ENCODE data around the gene SS18L1.

DNA sequence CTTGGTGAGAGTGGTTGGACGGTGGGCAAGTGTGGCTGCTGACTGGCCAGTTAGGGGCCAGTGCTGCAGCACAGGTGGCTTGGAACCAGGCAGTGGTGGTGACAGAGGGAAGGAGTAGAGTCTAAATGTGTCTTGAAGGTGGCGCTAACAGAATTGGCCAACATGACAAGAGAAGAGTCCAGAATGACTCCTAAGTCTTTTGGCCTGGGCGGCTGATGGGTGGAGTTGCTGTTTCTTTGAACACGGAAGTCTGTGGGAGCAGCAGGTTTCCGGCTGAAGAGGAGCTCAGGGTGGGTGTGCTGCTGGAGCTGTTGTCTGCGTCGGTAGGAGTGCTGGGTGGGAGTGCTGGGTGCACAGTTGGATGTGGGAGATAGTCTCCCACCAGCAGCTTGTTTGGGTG is 11.1 kb upstream of the SS18L1 start:
- TF ChIP-seq TOX (CRISPR knock-in tag; IDR thresholded peaks at IDR 0.05; ENCODE audit: borderline replicate concordance) (no peak), ZFP3 (CRISPR knock-in tag; IDR thresholded peaks at IDR 0.05) (no peak), ZFP30 (CRISPR knock-in tag; IDR thresholded peaks at IDR 0.05) (no peak), RARB (CRISPR knock-in tag; IDR thresholded peaks at IDR 0.05) (no peak), ZNF70 (CRISPR knock-in tag; IDR thresholded peaks at IDR 0.05) (no peak), TCF4 (CRISPR knock-in tag; IDR thresholded peaks at IDR 0.05; ENCODE audit: borderline replicate concordance) (no peak), CSDC2 (CRISPR knock-in tag; IDR thresholded peaks at IDR 0.05) (no peak), ESRRG (CRISPR knock-in tag; IDR thresholded peaks at IDR 0.05) (no peak)
- TF ChIP-seq, protein P1, sequence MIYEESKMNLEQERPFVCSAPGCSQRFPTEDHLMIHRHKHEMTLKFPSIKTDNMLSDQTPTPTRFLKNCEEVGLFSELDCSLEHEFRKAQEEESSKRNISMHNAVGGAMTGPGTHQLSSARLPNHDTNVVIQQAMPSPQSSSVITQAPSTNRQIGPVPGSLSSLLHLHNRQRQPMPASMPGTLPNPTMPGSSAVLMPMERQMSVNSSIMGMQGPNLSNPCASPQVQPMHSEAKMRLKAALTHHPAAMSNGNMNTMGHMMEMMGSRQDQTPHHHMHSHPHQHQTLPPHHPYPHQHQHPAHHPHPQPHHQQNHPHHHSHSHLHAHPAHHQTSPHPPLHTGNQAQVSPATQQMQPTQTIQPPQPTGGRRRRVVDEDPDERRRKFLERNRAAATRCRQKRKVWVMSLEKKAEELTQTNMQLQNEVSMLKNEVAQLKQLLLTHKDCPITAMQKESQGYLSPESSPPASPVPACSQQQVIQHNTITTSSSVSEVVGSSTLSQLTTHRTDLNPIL (CRISPR knock-in tag; IDR thresholded peaks at IDR 0.05; ENCODE audit: low read depth), result no peak

All from SK-N-SH treated with all-trans-retinoic acid at 6 μM for 48 hours (cell line).